SK-N-MC (cell line): ENCODE data around the gene ZNF358.

Source experiments
- EZH2 ChIP-seq: fragments of 200-600 bp; sonication (generic); IDR thresholded peaks from one replicate; pipeline ENCODE4 v1.6.1; 2017; ENCODE audit warnings: antibody characterized with exemption
- POLR2AphosphoS5 ChIP-seq: IDR thresholded peaks from 2 replicates; pipeline ENCODE4 v1.6.1; 2012; ENCODE audit warnings: mild to moderate bottlenecking, low read depth, low read length, borderline replicate concordance

GRCh38 chr19:7545300-7545699, 29.4 kb downstream of the ZNF358 start:
- no peak for TF ChIP-seq POLR2AphosphoS5
- no peak for TF ChIP-seq EZH2
